ENCODE results near the gene HSFX1.
"Not testable (repeated sequence)": the region's sequence is repeated elsewhere in the genome, so short reads cannot be mapped to it uniquely, and the experiment has no call there.

HSFX1 gene, protein sequence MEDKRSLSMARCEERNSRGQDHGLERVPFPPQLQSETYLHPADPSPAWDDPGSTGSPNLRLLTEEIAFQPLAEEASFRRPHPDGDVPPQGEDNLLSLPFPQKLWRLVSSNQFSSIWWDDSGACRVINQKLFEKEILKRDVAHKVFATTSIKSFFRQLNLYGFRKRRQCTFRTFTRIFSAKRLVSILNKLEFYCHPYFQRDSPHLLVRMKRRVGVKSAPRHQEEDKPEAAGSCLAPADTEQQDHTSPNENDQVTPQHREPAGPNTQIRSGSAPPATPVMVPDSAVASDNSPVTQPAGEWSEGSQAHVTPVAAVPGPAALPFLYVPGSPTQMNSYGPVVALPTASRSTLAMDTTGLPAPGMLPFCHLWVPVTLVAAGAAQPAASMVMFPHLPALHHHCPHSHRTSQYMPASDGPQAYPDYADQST

DNA sequence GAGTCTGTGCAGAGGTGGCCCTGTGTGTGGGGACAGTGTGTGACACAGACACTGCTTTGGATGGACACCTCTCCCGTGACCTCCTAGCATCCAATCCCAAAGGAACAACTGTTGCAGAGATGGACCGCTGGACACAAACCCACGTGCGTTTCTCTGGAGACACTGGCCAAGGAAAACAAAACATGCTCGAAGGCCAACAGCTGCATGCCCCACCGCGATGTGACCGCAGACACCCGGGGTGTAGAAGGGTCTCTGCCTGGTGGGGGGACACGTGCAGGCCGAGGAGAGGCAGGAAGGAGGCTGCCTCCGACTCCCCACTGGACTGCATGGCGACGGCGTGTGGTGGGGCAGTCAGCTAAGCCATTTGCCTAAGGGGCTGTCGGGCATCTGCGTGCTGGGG, at the start of gene HSFX1:
Gene HSFX1 (plus strand): TSS at position 301 of the 400 bp plus-strand sequence. CDS start 614 bp downstream, outside the sequence.
- DNase-seq: not testable (repeated sequence)

- DNase-seq: not testable (repeated sequence)
Measured at GRCh38 chrX:149727308-149727707, 46.6 kb upstream of the HSFX1 start.

DNA sequence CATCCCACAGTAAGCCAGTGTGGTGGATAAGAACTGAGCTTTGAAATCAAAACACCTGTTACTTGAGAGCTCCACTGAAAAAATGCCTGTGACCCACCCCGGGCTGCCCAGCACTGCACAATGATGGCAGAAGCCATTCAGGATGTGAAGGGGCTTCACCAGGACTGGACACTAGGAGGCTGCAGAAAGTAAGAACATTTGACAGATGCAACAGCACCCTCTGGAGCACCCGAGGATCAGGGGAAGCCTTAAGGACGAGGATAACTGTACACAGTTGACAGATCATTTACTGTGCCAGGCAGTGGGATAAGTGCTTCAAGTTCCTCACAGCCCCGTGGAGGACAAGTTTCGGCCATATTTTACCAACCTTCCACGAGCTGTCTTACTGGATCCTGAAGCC, 31.6 kb upstream of the HSFX1 start:
- not testable (repeated sequence) for DNase-seq

DNA sequence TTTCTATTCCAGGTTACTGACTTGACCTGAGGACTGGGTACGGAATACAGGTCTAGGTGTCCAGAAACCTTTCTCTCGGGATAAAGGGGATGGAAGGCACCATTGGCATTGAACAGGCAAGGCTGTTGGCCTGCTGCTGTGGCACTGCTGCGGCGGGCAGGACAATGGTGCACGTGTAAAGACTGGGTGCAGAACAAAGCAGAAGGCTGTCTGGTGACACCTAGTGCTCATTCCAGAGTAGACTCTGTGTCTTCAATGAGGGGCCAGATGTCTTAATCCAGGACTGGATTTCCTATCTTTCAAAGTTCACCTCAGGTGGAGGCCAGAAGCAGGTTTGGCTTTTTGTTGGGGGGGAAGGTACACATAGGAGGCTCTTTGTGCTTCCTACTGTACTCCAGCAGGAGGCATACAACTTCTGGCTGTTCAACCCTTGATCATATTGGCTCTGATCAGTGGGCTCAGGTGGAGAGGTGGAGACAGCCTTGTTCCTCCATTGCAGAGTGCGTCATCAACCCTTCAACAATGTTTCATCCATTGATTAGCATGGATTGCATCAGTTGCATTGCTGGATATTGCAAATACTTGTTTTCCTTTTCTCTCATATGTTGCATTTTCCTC, 27.4 kb upstream of the HSFX1 start:
- DNase-seq: not testable (repeated sequence)

DNA sequence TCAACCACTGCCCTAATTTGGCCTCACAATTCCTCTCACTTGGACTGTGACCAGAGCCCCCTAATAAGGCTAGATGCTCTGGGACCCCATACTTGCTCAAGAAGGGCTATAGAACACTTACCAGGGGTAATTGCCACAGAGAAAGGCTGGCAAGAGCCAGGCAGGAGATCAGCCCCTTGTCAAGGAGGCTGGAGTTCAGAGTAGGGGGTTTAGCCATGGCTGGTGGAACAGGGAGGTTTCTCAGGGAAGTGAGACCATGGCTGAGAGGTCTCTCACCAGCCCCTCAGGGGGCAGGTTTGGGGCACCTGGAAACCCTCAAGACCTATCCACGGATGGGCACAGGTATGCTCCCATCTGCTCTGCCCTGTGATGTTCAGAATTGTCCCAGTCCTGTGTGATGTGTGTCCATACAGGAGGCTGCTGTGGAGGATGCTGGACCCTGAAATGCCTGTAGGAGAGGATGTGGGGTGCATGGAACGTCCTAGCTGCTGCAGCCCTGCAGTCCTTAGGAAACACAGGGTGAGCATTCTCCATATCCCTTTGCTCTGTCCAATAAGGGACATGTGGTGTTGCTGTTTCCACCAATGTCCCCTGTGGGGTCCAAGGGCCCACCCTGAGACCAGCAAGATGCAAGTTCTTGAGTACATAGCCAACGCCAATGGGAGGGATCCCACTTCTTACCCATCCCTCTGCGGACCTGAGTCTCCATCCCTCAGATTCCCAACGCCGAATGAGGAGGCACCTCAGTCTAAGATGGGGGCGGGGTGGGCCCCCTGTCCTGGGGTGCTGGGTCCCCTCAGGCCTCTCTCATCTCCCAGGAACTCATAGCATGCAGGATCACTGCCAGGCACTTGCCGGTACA, 16.4 kb upstream of the HSFX1 start:
- no peak for DNase-seq

DNA sequence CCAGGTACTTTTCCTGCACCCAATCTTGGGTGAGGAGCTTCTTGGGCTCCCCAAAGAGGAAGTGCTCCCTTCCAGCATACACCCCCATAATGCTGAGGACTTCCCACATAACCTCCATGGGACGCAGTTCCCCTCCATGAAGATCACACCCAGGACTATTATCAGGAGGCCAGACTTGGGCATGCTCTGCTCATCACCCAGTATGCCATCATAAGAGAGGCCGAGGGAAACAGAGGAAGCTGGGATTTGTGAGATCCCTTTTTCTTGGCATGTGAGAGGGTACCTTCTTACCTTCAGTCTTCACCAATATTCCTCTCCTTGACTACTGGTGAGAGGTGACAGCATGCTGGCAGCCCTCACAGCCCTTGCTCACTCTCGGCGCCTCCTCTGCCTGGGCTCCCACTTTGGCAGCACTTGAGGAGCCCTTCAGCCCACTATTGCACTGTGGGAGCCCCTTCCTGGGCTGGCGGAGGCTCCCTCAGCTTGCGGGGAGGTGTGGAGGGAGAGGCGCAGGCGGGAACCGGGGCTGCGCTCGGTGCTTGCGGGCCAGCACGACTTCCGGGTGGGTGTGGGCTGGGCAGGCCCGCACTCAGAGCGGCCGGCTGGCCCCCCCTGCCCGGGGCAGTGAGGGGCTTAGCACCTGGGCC, 15.7 kb upstream of the HSFX1 start:
- no peak for DNase-seq

DNA sequence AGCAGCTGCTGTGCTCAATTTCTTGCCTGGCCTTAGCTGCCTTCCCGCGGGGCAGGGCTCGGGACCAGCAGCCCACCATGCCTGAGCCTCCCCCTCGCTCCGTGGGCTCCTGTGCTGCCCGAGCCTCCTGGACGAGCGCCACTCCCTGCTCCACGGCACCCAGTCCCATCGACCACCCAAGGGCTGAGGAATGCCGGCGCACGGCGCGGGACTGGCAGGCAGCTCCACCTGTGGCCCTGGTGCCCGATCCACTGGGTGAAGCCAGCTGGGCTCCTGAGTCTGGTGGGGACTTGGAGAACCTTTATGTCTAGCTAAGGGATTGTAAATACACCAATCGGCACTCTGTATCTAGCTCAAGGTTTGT, 15.2 kb upstream of the HSFX1 start:
- not testable (repeated sequence) for DNase-seq

DNA sequence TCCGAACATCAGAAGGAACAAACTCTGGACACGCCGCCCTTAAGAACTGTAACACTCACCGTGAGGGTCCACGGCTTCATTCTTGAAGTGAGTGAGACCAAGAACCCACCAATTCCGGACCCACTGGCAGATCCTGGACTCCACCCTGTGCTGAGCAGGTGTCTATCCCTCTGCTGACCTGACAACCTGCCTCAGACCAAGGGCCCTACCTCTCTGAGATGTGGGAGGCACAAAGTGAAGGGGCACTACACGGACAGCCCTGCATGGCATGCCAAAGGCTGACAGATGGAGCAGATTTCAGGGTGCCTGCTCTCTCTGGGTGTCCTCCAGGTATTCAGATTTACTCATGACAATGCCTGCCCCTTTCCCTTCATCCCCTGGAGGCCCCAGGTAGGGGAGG, 14.0 kb upstream of the HSFX1 start:
- DNase-seq: no peak

DNA sequence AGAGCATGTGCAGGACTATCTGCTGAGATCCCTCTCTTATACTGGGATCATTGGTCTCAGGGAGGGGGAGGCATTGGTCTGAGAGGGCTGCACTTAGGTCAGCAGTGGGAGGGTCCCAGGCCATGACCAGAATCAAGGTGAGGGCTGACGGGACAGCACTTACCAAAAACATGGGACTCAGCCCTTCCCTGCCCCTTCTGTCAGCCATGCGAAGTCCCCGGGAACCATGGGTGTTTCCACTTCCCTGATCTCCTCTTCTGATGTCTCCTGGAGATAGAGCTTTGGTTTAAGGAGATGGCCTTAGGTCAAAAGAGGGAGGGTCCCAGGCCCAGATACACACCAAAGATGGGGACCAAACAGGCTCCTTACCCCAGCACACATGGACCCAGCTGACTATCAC, 12.9 kb upstream of the HSFX1 start:
- DNase-seq: no peak

- DNase-seq: not testable (repeated sequence)
Measured at GRCh38 chrX:149761858-149762674, 11.8 kb upstream of the HSFX1 start.

- no peak for DNase-seq
Measured at GRCh38 chrX:149762696-149763614, 10.9 kb upstream of the HSFX1 start.

DNA sequence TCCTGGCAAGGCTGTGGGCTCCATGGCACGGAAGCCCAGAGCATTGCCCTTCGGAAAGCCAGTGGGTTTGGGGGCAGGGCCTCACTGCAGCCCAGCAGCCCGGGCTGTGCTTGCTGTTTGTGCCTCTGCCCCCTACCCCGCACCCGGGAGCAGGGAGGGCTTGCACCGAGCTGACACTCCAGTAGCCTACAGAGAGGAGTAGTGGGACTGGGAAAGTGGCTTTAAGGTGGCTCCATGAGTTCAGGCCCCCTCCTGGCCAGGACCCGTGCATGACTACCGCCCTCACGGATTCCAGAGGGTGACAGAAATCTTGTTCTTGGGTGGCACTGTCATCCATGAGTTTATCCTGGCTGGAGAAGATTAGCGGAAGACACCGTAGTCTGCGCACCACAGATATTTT, 3.5 kb upstream of the HSFX1 start:
- DNase-seq: not testable (repeated sequence)

- DNase-seq: not testable (repeated sequence)
Measured at GRCh38 chrX:149773026-149773425, 842 bp upstream of the HSFX1 start.

DNA sequence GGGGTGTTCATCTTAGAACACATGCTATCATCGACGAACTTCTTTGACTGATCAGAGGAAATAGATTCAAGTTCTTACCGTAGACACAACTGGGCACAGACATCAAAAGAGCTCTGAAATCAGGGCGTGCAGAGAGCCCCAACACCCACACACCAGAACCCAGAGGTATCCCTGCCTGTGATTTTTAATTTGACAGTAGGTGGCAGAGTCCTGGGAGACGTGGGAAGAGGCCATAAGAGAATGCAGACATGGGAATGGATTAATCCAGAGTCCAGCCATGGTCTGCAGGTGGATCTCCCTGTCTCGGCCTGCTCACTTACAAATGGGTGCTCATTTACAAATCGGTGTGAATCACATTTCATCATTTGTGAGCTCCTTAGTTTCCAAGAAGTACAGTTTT, 4.1 kb downstream of the HSFX1 start:
- not testable (repeated sequence) for DNase-seq

- DNase-seq: not testable (repeated sequence)
Measured at GRCh38 chrX:149781727-149782126, 7.9 kb downstream of the HSFX1 start, which contains the start of gene MAGEA9. TSS of gene MAGEA9 (plus strand) at chrX:149781930. CDS start at chrX:149786211, 4,281 bp downstream.

DNA sequence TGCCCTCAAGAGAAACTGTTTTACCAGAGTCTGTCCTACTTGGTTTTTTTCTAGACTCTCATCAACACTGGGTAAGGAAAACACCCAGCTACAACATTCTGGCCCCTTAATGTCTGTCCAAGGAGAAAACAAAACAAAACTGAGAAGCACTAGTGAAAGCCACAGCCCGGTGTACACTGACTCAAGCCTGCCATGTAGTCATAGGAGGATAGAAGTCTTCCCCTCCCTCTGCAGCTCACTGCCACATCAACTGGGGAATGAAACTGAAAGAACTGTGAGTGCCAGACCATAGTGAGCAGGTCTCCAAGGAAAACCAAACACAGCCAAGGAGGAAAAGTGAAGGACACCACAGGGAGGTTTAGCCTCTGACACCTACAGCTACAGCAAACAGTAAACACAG, 21.7 kb downstream of the HSFX1 start:
- not testable (repeated sequence) for DNase-seq

DNA sequence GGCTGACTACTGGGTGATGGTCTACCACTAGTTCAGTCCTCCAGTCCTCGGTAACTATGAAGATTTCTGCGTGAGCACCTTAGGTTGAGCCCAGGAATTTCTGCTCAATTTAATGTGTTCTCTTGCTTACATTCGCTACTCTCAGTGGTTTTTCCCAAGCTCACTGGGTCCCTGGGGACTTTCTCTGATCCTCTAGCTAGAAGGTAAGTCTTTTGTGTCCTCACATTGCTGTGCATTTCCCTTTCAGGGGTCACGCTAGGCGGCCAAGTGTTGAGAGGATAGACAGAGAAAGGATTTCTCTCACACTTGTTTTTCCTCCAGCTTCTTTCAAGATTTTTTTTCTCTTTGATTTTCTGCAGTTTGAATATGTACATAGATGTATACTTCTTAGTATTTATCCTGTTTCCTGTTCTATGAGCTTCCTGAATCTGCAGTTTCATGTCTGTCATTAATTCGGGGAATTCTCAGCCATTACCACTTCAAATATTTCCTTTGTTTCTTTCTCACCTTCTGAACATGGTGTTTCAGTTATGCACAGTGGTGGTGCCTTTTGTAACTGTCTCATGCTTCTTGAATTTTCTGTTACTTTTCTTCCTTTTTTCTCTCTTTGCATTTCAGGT, 25.3 kb downstream of the HSFX1 start:
- no peak for DNase-seq

DNA sequence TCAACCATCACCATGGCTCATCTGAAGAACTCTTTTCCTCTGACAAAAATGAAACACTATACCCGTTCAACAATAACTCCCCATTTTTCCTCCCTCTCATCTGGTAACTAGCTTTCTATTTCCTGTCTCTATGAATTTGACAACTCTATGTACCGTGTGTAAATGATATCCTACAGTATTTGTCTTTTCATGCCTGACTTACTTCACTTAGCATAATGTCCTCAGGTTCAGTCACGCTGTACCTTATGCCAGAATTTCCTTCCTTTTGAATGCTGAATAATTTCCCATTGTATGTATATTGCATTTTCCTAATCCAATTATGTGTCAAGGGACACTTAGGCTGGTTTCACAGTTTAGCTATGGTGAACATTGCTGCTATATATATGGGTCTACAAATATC, 26.1 kb downstream of the HSFX1 start:
- DNase-seq: no peak

DNA sequence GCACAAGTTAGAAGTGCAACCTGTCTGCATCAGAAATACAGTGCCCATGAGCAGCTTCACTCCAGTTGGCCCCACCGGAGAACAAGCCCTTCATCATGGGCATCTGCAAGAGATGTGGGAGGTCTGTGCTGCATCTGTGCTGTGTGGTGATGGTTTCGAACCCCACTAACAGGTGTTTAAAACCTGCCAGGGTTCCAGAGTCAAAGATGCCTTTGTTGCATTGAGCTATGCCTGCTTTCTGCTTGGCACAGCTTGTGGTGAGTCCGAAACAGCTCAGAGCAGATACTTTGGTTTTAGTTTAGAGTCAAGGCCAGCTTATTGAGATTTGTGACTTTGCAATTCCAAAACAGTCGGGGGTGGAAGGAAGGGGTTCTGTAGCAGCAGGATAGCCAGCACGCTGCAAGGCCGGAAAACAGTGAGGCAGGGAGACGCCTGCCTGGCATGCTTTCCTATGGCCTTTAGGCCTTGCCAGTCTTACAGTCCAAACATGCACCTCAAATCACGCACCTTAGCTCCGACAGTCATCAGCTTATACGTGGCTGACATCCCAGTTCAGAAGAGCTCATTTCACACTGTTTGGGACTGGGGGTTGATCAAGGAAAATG, 29.7 kb downstream of the HSFX1 start:
- no peak for DNase-seq

DNA sequence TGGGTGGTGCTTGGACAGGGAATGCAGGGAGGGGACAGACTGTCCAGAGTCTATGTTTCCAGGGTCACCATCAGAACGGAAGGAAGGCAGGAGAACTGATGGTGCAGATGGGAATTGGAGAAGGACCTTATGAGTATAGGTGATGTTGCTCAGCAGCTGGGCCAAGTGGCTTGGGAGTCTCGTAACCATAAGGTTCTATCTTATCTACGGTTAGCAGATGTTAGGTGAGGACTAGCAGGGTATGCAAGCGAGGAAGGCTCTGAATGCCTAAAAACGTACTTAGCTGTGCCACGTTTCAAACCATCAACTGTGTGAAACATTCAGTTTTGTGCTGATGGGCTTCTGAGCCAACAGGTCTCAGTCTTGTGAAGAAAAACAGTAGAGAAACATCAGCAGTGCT, 30.2 kb downstream of the HSFX1 start:
- DNase-seq: no peak

Data from stimulated activated CD4-positive, alpha-beta T cell treated with anti-CD3 and anti-CD28 coated beads, Interleukin-4, amount 100 ng/mL, for 24 hours (primary cell).